ENCODE data around the gene TADA2A.
"Not testable (repeated sequence)": the region's sequence is repeated elsewhere in the genome, so short reads cannot be mapped to it uniquely, and the experiment has no call there.

The TADA2A gene

DNA sequence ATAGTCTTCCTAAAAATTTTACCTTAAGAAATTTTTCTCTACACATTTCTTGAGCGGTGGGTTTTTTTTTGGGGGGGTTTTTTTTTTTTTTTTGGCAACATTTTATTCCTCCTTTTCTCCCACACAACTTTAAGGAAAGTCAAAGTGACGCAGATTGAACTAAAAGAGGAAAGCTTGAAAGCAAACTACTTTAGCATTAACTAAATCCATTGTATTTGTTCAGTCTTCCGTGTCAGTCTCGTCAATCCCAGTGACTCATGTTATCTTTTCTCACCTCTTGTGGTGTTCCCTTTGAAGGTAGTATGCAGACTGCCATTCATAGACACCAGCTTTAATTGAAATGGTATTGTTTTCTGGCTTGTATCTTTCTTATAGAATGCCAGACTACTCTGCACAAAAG is 39.3 kb downstream of the TADA2A start:
- no peaks in the 10 kb centered on the region for H3K27me3 ChIP-seq (ENCODE audit: low read depth, low read length)
- H3K79me2 ChIP-seq (ENCODE audit: low read length) = no peaks in the 10 kb centered on the region
- H3K4me3 ChIP-seq (ENCODE audit: low read length) = no peak overlapping the region
- peaks cover 12% of the 10 kb centered on the region for H4K20me1 ChIP-seq (ENCODE audit: insufficient read depth, low read length)
- TF ChIP-seq EZH2phosphoT487 (IDR thresholded peaks at IDR 0.05; ENCODE audit: low read depth) = no peak
- TF ChIP-seq, protein P1, sequence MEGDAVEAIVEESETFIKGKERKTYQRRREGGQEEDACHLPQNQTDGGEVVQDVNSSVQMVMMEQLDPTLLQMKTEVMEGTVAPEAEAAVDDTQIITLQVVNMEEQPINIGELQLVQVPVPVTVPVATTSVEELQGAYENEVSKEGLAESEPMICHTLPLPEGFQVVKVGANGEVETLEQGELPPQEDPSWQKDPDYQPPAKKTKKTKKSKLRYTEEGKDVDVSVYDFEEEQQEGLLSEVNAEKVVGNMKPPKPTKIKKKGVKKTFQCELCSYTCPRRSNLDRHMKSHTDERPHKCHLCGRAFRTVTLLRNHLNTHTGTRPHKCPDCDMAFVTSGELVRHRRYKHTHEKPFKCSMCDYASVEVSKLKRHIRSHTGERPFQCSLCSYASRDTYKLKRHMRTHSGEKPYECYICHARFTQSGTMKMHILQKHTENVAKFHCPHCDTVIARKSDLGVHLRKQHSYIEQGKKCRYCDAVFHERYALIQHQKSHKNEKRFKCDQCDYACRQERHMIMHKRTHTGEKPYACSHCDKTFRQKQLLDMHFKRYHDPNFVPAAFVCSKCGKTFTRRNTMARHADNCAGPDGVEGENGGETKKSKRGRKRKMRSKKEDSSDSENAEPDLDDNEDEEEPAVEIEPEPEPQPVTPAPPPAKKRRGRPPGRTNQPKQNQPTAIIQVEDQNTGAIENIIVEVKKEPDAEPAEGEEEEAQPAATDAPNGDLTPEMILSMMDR (IDR thresholded peaks at IDR 0.05; ENCODE audit: low read depth, low read length) = no peak
- no peak overlapping the region for H3K9ac ChIP-seq (ENCODE audit: low read length)
- peaks cover 46% of the 10 kb centered on the region for H3K36me3 ChIP-seq (replicated peaks; ENCODE audit: low read depth, low read length)
- H3K9me3 ChIP-seq (ENCODE audit: insufficient read depth, low read length) = no peaks in the 10 kb centered on the region
- no peak overlapping the region for H2AFZ ChIP-seq (ENCODE audit: low read depth, low read length)
- no peak overlapping the region for H3K27ac ChIP-seq (ENCODE audit: low read length)
- no peak overlapping the region for H3K4me2 ChIP-seq (ENCODE audit: low read length)
- peaks cover 10% of the 10 kb centered on the region for H3K4me1 ChIP-seq (ENCODE audit: low read length)

DNA sequence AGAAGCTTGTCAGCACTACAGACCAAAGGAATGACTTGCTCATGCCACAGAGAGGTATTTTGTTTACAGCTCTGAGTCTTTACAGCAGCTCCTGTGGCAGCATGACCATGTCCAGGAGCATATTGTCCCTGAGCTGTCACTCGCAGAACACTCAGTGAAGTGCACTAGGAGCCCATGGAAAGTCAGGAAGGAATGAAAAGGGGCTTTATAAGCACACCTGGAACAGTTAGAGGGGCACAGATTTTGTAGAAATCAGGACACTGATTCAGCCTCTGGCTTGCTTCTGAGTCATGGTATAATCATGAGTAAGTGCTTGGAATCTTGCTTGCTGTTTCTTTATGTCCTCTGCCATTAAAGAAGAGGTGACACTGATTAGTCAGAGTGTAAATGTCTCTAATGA is 41.0 kb downstream of the TADA2A start:
- H3K9ac ChIP-seq (ENCODE audit: low read length) = no peak overlapping the region
- no peak overlapping the region for H3K4me3 ChIP-seq (ENCODE audit: low read length)
- 0 out of 2 replicates have a peak, but pooled peaks cover 3% of the 10 kb centered on the region for H4K20me1 ChIP-seq (ENCODE audit: insufficient read depth, low read length)
- H3K36me3 ChIP-seq (replicated peaks; ENCODE audit: low read depth, low read length) = peaks cover 34% of the 10 kb centered on the region
- no peak overlapping the region for H3K27ac ChIP-seq (ENCODE audit: low read length)
- no peak overlapping the region for H2AFZ ChIP-seq (ENCODE audit: low read depth, low read length)
- H3K79me2 ChIP-seq (ENCODE audit: low read length) = no peaks in the 10 kb centered on the region
- no peak overlapping the region for H3K4me2 ChIP-seq (ENCODE audit: low read length)
- H3K27me3 ChIP-seq (ENCODE audit: low read depth, low read length) = no peaks in the 10 kb centered on the region
- no peaks in the 10 kb centered on the region for H3K9me3 ChIP-seq (ENCODE audit: insufficient read depth, low read length)
- no peaks in the 10 kb centered on the region for H3K4me1 ChIP-seq (ENCODE audit: low read length)
- TF ChIP-seq EZH2phosphoT487 (IDR thresholded peaks at IDR 0.05; ENCODE audit: low read depth) = no peak
- TF ChIP-seq, protein P1 (IDR thresholded peaks at IDR 0.05; ENCODE audit: low read depth, low read length) = no peak

DNA sequence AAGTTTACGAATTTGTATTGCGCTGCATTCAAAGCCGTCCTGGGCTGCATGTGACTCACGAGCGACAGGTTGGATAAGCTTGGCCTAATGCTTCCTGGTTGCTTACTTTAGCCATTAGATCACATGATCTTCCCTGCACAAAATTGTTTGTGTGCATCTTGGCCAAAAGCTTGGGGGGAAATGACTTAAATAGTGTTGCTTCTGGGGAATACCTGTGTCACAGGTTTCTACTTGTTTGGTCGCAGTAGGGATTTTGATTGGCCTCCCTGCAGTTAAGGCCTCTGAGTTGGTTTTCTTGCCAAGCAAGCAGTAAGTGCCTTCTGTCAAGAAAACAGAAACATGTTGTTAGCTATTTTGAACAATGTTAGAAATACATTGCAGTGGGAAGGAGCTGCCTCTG is 43.4 kb downstream of the TADA2A start:
- Histone ChIP-seq H3K9me3 (ENCODE audit: insufficient read depth, low read length) (no peaks in the 10 kb centered on the region), H3K27me3 (ENCODE audit: low read depth, low read length) (no peaks in the 10 kb centered on the region), H3K36me3 (replicated peaks; ENCODE audit: low read depth, low read length) (peaks cover 26% of the 10 kb centered on the region), H3K9ac (ENCODE audit: low read length) (no peak overlapping the region), H3K27ac (ENCODE audit: low read length) (no peak overlapping the region), H3K4me2 (ENCODE audit: low read length) (no peak overlapping the region), H3K79me2 (ENCODE audit: low read length) (no peaks in the 10 kb centered on the region), H3K4me3 (ENCODE audit: low read length) (no peak overlapping the region), H2AFZ (ENCODE audit: low read depth, low read length) (no peak overlapping the region), H4K20me1 (ENCODE audit: insufficient read depth, low read length) (0 out of 2 replicates have a peak, but pooled peaks cover 3% of the 10 kb centered on the region), H3K4me1 (ENCODE audit: low read length) (no peaks in the 10 kb centered on the region)
- TF ChIP-seq EZH2phosphoT487 (IDR thresholded peaks at IDR 0.05; ENCODE audit: low read depth) = no peak
- TF ChIP-seq, protein P1 (IDR thresholded peaks at IDR 0.05; ENCODE audit: low read depth, low read length) = no peak

DNA sequence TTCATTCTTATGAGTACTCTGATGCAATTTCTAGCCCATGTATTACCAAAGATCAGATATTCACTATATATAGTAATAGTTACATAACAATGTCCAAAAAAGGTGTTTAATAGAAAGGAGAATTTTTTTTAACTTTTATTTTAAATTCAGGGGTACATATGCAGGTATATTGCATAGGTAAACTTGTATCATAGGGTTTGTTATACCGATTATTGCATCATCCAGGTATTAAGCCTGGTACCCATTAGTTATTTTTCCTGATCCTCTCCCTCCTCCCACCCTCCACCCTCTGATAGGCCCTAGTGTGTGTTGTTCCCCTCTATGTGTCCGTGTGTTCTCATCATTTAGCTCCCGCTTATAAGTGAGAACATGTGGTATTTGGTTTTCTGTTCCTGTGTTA is 51.1 kb downstream of the TADA2A start:
- H3K4me2 ChIP-seq (ENCODE audit: low read length); H2AFZ ChIP-seq (ENCODE audit: low read depth, low read length); H4K20me1 ChIP-seq (ENCODE audit: insufficient read depth, low read length); H3K27ac ChIP-seq (ENCODE audit: low read length); H3K79me2 ChIP-seq (ENCODE audit: low read length); H3K4me3 ChIP-seq (ENCODE audit: low read length); H3K27me3 ChIP-seq (ENCODE audit: low read depth, low read length); H3K9ac ChIP-seq (ENCODE audit: low read length); H3K4me1 ChIP-seq (ENCODE audit: low read length); H3K9me3 ChIP-seq (ENCODE audit: insufficient read depth, low read length): not testable (repeated sequence)
- peaks cover 13% of the 10 kb centered on the region for H3K36me3 ChIP-seq (replicated peaks; ENCODE audit: low read depth, low read length)

DNA sequence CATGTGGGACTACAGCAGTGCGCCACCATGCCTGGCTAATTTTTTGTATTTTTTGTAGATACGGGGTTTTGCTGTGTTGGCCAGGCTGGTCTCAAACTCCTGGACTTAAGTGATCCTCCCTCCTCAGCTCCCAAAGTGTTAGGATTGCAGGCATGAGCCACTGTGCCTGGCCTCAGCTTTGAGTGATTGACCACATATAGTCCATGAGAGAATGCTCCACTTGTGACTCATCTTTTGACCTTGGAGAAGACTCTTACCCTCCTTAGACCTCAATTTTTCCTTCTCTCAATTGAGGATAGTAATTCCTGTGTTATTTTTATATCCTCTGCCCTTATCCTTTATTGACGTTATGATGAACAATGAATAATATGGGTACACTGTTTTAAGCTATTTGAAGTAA is 52.1 kb downstream of the TADA2A start:
- Histone ChIP-seq H3K27ac (ENCODE audit: low read length) (no peak overlapping the region), H3K27me3 (ENCODE audit: low read depth, low read length) (no peaks in the 10 kb centered on the region), H3K4me1 (ENCODE audit: low read length) (no peaks in the 10 kb centered on the region), H3K9ac (ENCODE audit: low read length) (no peak overlapping the region), H4K20me1 (ENCODE audit: insufficient read depth, low read length) (no peaks in the 10 kb centered on the region), H2AFZ (ENCODE audit: low read depth, low read length) (no peak overlapping the region), H3K4me3 (ENCODE audit: low read length) (no peak overlapping the region), H3K9me3 (ENCODE audit: insufficient read depth, low read length) (no peaks in the 10 kb centered on the region), H3K79me2 (ENCODE audit: low read length) (no peaks in the 10 kb centered on the region), H3K36me3 (replicated peaks; ENCODE audit: low read depth, low read length) (peaks cover 7% of the 10 kb centered on the region), H3K4me2 (ENCODE audit: low read length) (no peak overlapping the region)
- TF ChIP-seq, protein P1 (IDR thresholded peaks at IDR 0.05; ENCODE audit: low read depth, low read length) = no peak
- no peak for TF ChIP-seq EZH2phosphoT487 (IDR thresholded peaks at IDR 0.05; ENCODE audit: low read depth)
